COLO829 (cell line): ENCODE data around the gene GNAI2.
"Not testable (repeated sequence)": the region's sequence is repeated elsewhere in the genome, so short reads cannot be mapped to it uniquely, and the experiment has no call there.

ENCODE experiments used
- DNase-seq: peaks from one replicate; pipeline ENCODE4 v3.0.0; 2012; ENCODE audit warnings: low spot score

The GNAI2 gene

GRCh38 chr3:50226888-50227389 is 9.1 kb upstream of the GNAI2 start:
- DNase-seq: no peak

- DNase-seq: peak; percentile 92
Observed at GRCh38 chr3:50227390-50228183, 8.4 kb upstream of the GNAI2 start.

- DNase-seq: not testable (repeated sequence)
Observed at GRCh38 chr3:50228184-50228763, 7.7 kb upstream of the GNAI2 start.

GRCh38 chr3:50229490-50229889 is 6.5 kb upstream of the GNAI2 start:
- no peak for DNase-seq

- no peak for DNase-seq
Observed at GRCh38 chr3:50230104-50230793, 5.8 kb upstream of the GNAI2 start.

- no peak for DNase-seq
Observed at GRCh38 chr3:50230794-50231125, 5.2 kb upstream of the GNAI2 start.

GRCh38 chr3:50231581-50231980 is 4.4 kb upstream of the GNAI2 start:
- DNase-seq: no peak

GRCh38 chr3:50232303-50232702 is 3.7 kb upstream of the GNAI2 start:
- no peak for DNase-seq

- DNase-seq: no peak
Observed at GRCh38 chr3:50233176-50233575, 2.8 kb upstream of the GNAI2 start.

- DNase-seq: no peak
Observed at GRCh38 chr3:50236484-50237132, 604 bp downstream of the GNAI2 start.

- no peak for DNase-seq
Observed at GRCh38 chr3:50237133-50237651, 1.2 kb downstream of the GNAI2 start.

- peak; percentile 94 for DNase-seq
Observed at GRCh38 chr3:50237754-50238548, 1.9 kb downstream of the GNAI2 start.

GRCh38 chr3:50238549-50239026 is 2.6 kb downstream of the GNAI2 start:
- no peak for DNase-seq

GRCh38 chr3:50239649-50240048 is 3.6 kb downstream of the GNAI2 start:
- DNase-seq: no peak

- DNase-seq: no peak
Observed at GRCh38 chr3:50241163-50241562, 5.2 kb downstream of the GNAI2 start.

GRCh38 chr3:50241713-50242380 is 5.8 kb downstream of the GNAI2 start:
- no peak for DNase-seq

GRCh38 chr3:50242381-50242770 is 6.4 kb downstream of the GNAI2 start:
- DNase-seq: no peak

- no peak for DNase-seq
Observed at GRCh38 chr3:50242851-50243542, 7.0 kb downstream of the GNAI2 start.

GRCh38 chr3:50243543-50243895 is 7.5 kb downstream of the GNAI2 start:
- no peak for DNase-seq

GRCh38 chr3:50244813-50245212 is 8.8 kb downstream of the GNAI2 start:
- not testable (repeated sequence) for DNase-seq
